Measurements from ENCODE around the gene FGFBP1.

FGFBP1 gene

DNA sequence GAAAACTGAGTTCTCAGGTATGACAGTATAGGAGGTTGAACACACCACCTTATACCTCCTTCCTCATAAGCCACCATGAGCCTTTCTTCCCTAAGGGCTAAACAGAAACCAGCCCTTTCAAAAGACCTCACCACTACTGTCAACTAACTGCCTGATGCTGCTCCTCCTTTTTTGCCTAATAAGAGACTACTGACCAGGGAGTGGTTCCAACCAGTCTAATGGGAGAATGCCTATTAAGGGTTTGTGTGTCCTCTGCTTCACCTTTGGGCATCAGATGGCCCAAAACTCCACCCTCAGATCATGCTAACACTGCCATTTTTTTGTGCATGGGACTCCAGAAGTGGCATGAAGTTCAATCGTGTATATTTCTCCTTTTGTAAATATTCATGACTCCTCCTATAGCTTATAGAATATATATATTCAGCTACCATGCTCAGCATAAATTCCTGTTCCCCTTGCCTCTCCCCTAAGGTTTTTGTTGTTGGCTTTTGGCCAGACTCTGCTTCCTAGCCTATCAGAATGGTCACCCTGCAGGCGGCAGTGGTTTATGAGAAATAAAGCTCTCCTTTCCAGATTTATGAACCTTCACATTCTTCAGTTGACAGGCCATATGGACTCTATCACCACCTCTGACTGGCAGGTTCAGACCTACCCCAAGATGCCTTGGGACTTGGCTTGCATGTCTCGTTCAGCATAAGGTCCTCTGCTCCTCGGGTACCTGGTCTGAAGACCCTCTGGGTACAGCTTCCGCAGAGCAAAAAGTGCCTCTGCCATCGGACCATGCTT, 28.2 kb downstream of the FGFBP1 start:
- DNase-seq, result no peak

DNA sequence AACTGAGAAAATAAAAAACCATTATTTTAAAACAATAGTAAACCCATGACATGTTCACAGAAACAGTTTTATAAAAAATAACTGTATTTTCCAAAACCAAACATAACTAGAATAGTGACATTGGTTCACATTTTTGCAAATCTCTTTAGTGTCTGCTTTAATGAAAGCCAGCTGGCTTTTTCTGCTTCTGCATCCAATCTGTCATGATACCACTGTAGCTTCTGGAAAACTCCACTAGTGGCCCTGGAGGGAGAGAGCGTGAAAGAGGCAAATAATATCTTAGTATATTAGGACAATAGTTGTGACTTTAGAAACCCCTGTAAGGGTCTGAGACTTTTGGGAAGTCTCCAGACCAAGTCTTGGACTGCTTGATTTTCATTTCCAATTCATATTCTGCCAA, 31.1 kb downstream of the FGFBP1 start:
- DNase-seq, result no peak

DNA sequence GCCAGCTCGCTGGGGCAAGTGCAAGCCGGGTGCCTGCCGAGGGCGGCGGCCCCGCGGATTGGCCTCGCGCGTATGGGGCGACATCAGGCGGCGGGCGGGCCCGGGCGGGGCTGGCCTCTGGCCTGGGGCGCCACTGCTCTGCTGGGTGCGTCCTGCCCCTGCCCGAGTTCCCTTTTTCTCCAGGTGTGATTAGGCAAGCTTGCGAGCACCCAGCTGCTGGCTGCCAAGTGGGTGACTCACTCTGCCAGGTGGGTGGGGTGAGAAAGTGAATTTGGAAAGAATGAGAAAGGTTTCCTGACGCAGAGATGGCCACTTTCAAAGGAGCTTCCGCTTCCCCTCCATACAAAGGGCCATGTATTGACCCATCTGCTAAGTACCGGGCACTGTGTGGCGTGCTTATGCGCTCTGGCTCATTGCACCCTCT, 32.5 kb downstream of the FGFBP1 start:
- peak; percentile 10 for DNase-seq

DNA sequence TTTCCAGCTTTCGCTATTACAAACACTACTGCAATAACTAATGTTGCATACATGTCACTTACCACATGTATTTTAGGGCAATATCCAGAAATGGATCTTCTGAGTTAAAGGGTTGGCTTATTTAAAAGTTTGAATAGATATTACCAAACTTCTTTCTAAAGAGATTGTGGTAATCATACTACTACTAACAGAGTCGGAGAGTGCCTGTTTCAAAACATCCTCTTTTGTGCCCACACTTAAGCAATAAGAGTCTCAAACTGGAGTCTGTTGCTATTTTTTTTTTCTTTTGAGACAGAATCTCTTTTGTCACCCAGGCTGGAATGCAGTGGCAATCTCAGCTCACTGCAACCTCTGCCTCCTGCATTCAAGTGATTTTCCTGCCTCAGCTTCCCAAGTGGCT, 35.8 kb downstream of the FGFBP1 start:
- DNase-seq, result no peak

DNA sequence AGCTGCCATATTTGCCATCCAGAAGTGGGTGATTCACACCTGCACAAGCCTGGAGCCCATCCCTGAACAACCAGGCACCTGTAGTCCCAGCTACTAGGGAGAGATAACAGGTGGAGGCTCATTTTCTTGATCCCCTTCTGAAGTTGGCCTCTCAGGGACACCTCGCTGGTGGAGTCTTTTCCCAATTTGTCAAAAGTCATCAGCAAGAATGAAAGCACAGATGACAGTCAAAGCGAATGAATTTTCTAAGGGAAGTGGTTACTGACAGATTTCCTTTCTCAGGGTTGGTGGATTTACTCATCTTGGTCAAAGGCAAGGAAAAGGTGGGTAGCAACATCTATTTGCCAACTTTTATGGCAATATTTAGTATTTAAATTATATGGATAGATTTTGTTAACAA, 36.5 kb downstream of the FGFBP1 start:
- DNase-seq, result peak; percentile 31

DNA sequence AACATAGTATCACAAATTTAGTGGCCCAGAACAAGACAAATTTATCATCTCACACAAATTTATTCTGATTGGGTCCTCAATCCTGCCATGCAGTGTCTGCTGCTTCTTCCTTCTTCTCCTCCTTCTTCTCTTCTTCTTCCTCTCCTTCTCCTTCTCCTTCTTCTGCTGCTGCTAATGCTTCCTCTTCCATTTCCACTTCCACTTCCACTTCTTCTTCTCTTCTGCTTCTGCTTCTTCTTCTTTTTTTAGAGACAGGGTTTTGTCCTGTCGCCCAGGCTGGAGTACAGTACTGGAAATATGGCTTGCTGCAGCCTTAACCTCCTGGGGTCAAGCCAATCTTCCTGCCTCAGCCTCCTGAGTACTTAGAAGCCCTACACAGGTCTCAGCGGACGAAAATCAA, 37.5 kb downstream of the FGFBP1 start:
- DNase-seq, result no peak

DNA sequence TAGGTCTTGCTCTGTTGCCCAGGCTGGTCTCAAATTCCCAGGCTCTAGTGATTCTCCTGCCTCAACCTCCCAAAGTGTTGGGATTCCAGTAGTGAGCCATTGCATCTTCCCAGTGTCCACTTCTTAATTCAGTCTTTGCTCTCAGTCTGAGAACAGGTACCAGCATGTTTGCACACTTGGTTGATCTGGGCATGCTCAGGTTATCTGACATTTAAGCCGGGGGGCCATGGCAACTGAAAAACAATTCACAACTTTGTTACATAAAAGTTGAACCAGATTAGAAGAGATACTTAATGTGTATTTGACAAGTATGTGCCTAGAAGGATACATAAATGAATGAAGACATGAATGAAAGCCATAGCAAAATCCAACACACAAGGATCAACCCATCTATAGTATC, 39.0 kb downstream of the FGFBP1 start:
- DNase-seq, result no peak

DNA sequence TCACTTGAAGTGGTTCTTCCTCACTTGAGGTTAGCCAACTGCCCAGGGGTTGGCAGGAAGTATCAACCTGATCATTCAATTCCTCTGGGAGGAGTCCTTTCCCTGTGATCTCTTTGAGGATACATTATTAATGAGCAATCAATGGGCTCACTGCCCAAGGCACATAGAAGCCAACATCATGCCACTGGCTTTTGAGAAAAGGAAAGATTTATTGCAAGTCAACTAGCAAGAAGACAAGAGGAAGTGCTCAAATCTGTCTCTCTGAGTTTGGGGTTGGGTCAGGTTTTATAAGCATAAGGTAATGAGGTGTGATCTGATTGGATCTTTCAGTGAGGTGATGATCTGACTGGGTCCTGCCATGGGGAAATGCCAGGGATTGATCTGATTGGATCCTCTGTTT, 39.6 kb downstream of the FGFBP1 start:
- no peak for DNase-seq

DNA sequence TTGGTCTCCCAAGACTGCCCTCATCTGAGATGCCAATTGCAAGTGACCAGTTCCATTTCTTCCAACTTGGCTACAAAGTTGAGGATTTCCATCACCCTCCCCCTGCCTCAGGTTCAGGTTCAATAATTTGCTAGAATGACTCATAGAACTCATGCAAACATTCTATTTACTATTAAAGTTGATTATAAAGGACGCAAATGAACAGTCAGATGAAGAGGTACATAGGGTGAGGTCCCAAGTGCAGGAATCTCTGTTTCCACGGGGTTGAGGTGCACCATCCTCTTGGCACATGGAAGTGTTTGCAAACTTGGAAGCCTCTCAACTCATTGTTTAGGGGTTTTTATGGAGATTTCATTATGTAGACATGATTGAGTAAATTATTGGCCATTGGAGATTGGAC, 41.0 kb downstream of the FGFBP1 start:
- DNase-seq, result no peak

DNA sequence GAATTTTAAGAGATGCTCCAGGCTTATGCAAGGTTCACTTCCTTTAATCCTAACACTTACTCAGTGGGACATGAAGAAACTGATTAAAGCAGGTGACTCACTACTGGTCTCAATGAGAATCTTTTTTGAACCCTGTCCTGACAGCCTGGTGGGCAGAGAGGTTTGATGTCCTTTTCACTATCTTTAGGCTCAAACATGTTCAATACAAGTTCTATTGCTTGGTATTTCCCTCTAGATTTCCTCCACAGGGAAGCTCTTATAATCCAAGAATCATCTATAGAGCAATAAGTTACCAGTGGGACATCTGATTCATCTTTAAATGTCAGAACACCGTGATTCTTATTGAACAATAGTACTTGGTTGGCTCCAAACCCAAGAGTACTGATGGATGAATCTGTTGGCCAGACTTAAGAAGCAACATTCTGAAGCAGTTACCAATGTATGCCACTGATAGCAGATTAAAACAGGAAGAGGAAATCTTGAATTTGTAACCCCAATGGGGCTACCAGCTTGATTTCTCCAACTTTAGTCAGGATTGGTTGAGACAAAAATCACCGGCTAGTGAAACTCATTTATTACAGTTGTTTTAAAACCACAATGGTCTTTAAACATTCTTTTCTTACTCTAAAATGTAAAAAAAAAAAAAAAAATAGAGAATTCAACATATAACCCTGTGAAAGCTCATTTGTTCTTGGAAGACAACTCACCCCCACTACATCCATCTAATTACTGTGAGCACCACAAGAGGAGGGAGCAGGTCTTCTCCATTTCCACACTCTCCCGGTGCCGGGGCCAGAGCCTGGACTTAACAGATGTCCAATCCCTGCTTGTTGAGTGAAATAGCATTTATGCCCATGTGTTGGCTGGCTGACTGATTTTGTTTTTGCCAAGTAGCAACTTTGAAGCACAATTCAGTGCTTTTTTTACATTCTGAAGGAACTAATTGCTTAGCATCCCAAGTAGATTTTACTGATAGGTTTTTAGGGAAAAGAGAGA, 43.3 kb downstream of the FGFBP1 start:
- DNase-seq, result no peak

DNA sequence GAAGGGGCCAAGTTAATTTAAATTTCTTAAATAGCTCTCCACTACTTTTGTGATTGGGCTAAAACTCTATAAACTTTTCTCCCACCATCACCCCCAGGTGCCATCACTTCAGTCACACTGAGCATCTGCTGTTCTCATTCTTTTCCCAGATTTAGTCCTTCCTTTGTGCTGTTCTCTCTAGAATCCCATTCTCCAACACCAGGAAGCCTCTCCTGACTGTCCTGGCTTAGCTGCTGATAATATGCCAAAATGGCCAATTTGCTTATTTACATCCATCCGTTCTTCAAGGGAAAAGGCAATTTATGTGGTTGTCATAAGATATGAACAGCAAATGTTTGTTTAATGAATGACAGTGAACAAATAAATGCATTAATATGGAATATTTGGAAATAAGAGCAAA, 44.1 kb downstream of the FGFBP1 start:
- DNase-seq, result no peak

DNA sequence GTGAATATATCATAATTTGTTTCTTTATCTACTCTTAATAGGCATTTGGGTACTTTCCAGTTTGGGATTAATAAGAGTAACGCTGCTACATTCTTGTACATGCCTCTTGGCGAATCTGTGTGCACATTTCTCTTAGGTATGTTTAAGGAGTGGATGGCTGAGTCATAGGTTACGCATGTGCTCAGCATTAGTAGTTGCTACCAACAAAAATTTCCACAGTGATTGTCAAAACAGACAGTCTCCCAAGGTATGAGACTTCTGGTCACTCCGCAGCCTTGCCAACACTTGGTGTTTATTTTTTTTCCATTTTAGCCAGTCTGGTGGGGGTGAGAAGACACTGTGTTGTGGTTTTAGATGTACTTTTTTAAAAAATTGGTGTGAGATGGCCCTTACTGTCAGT, 44.6 kb downstream of the FGFBP1 start:
- no peak for DNase-seq

DNA sequence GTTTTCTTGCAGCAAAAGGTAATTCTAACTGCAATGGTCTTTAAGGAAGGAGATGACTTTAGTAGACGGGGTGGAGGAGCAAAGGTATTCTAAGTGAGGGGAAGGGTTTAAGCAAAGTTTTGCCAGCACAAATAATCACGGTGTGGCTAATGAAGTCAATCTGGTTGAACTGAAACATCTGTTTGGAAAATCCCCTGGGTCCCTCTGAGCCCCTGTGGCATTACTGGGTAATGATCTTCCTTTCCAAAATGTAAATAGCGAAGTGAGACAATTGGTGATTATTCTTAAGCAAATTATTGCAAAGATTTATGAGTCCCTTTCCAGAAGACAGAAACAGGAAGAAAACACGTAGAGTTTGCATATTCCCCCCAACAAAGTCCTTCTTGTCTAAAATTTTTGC, 47.2 kb downstream of the FGFBP1 start:
- no peak for DNase-seq

DNA sequence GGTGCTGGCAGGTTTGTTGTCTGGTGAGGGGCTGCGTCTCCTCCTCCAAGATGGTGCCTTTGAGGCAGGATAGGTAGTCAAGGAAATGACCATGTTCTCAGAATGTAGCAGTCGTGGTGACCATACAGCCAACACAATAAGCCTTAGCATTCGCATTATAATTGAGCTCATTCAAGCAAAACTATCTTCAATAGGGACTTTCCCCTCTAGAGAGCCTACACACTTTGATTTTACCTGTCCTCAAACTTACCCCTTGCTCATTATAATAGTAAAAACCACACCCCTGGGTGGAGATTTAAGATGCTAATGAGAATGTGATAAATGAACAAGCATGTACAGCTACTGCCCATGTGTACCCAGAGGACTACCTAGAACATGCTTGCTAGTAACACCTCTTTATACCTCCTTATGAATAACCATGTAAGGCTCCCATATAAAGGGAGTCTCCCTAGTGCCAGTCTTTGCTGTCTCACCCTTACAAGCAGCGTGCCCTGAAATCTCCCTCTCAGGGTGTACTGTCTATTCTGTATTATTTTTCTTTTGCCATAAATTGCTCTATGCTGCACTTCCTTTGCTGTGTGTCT, 48.2 kb downstream of the FGFBP1 start:
- DNase-seq, result no peak

DNA sequence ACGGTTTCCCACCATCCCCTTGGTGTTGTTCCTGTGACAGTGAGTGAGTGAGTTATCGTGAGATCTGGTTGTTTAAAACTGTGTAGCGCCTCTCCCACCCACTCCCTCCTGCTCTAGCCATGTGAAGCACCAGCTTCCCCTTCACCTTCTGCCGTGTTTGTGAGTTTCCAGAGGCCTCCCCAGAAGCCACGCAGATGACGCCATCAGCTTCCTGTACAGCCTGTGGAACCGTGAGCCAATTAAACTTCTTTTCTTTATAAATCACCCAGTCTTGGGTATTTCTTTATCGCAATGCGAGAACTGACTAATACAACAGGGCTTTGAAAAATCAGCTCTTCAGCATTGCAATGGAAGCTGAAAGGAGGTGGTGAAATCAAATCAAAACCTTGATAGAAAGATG, 50.0 kb downstream of the FGFBP1 start:
- DNase-seq, result no peak
